Nephron progenitor cell (in vitro differentiated cells): ENCODE data around the gene MGLL.

Experiments used
- DNase-seq: peaks from one replicate; pipeline ENCODE4 v3.0.0; 2021
- H3K27ac Mint-ChIP-seq: 2 replicates; pipeline ENCODE4 v1.8.0; 2021; ENCODE audit warnings: mild to moderate bottlenecking, moderate library complexity, mixed read lengths
- H3K27me3 Mint-ChIP-seq: 2 replicates; pipeline ENCODE4 v1.8.0; 2021; ENCODE audit warnings: mild to moderate bottlenecking, low read depth, mixed read lengths; ENCODE audit not compliant: poor library complexity
- H3K36me3 Mint-ChIP-seq: 2 replicates; pipeline ENCODE4 v1.8.0; 2021; ENCODE audit warnings: low read depth, mixed read lengths
- H3K4me1 Mint-ChIP-seq: 2 replicates; pipeline ENCODE4 v1.8.0; 2021; ENCODE audit warnings: mixed read lengths
- H3K4me3 Mint-ChIP-seq: 2 replicates; pipeline ENCODE4 v1.8.0; 2021; ENCODE audit warnings: mild to moderate bottlenecking, moderate library complexity, mixed read lengths
- H3K9me3 Mint-ChIP-seq: 2 replicates; pipeline ENCODE4 v1.8.0; 2021; ENCODE audit warnings: mild to moderate bottlenecking, moderate library complexity, mixed read lengths
- TF ChIP-seq, protein P1 (sequence below): fragments of 200-600 bp; sonication (generic); IDR thresholded peaks from 2 replicates; pipeline ENCODE4 v1.5.0; 2021; ENCODE audit warnings: antibody characterized with exemption

MGLL gene

DNA sequence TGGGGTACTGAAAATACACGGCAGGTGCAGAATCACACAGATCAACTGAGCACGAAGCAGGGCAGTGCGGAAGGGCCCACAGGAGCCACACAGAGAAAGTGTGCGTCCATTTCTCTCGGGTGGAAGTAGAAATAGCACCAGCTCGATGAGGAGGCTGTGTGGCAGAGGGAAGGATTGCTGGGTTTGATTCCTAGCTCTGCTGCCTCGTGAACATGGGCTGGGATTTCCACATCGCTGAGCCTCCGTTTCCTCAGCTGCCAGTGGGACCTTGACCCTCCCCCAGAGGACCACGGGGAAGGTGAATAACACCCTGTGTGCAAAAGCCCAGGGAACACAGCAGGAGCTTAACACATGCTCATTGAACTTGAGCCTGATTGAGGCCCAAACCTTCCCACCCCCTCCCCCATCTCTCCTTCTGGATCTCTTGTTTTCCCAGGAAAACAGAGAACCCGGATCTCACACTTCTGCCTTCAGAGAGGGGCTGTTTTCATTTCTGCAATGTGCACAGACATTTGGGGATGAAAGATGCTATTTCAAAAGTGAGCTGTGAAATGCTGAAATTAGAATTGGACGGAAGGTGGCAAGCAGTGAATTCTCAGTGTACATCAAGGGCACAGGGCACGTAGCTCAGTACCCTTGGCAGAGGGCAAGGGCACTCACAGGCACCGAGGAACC is 111.2 kb downstream of the MGLL start:
- TF ChIP-seq, protein P1, sequence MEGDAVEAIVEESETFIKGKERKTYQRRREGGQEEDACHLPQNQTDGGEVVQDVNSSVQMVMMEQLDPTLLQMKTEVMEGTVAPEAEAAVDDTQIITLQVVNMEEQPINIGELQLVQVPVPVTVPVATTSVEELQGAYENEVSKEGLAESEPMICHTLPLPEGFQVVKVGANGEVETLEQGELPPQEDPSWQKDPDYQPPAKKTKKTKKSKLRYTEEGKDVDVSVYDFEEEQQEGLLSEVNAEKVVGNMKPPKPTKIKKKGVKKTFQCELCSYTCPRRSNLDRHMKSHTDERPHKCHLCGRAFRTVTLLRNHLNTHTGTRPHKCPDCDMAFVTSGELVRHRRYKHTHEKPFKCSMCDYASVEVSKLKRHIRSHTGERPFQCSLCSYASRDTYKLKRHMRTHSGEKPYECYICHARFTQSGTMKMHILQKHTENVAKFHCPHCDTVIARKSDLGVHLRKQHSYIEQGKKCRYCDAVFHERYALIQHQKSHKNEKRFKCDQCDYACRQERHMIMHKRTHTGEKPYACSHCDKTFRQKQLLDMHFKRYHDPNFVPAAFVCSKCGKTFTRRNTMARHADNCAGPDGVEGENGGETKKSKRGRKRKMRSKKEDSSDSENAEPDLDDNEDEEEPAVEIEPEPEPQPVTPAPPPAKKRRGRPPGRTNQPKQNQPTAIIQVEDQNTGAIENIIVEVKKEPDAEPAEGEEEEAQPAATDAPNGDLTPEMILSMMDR, result no peak
- H3K4me3 Mint-ChIP-seq, result no peak overlapping the region
- H3K27ac Mint-ChIP-seq, result no peak overlapping the region
- H3K4me1 Mint-ChIP-seq, result peaks cover 81% of the 10 kb centered on the region
- H3K9me3 Mint-ChIP-seq, result no peaks in the 10 kb centered on the region
- no peak for DNase-seq
- H3K36me3 Mint-ChIP-seq, result no peaks in the 10 kb centered on the region
- H3K27me3 Mint-ChIP-seq, result peaks cover 16% of the 10 kb centered on the region

DNA sequence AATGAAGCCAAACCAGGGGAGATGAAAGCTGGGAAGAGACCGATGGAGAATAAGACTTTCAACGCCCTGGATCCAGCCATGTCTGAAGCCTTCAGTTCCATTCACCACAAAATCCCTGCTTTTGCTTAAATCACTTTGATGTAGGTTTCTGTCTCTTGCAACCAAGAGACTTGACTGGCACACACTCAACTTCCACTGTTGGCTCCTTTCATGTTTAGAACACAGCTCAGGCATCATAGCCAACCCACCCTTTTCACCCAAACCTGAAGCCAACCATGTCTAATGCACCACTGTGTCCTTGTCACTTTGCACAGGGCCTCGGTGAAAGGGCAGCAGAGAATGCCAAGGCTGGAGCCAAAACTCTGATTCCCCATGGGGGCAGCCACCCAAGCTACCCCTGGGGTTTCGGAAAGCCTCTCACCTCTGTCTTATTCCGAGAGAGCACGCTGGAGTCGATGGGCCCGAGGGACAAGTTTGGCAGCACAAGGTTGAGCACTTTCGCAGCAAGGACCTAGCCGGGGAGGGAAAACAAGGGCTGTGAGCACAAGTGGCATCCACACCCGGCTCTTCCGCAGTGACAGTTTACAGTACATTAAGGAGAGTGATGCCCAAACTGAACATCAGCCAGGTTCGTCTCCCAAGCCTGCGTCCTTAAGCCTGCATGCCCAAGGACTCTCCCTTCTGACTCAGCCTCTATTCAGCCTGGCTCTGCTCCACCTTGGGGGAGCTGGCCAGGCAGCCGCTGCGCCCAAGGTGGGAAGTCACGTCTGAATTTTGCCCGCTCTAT is 112.0 kb downstream of the MGLL start:
- H3K27me3 Mint-ChIP-seq, result peaks cover 18% of the 10 kb centered on the region
- no peaks in the 10 kb centered on the region for H3K9me3 Mint-ChIP-seq
- no peaks in the 10 kb centered on the region for H3K36me3 Mint-ChIP-seq
- no peak for DNase-seq
- no peak overlapping the region for H3K4me3 Mint-ChIP-seq
- no peak overlapping the region for H3K27ac Mint-ChIP-seq
- peaks cover 76% of the 10 kb centered on the region for H3K4me1 Mint-ChIP-seq
- TF ChIP-seq, protein P1, result no peak

GRCh38 chr3:127709320-127710060 is 112.8 kb downstream of the MGLL start:
- peaks cover 69% of the 10 kb centered on the region for H3K4me1 Mint-ChIP-seq
- peaks cover 3% of the 10 kb centered on the region for H3K36me3 Mint-ChIP-seq
- no peak for DNase-seq
- H3K9me3 Mint-ChIP-seq, result peaks cover 3% of the 10 kb centered on the region
- peaks cover 18% of the 10 kb centered on the region for H3K27me3 Mint-ChIP-seq
- TF ChIP-seq, protein P1, result no peak
- peak overlapping the region; percentile 45 for H3K27ac Mint-ChIP-seq
- H3K4me3 Mint-ChIP-seq, result no peak overlapping the region

GRCh38 chr3:127708837-127709236 is 113.5 kb downstream of the MGLL start:
- TF ChIP-seq, protein P1, result no peak
- Mint-ChIP-seq H3K27ac (no peak overlapping the region), H3K4me3 (no peak overlapping the region), H3K9me3 (peaks cover 9% of the 10 kb centered on the region), H3K27me3 (peaks cover 18% of the 10 kb centered on the region), H3K4me1 (peaks cover 63% of the 10 kb centered on the region), H3K36me3 (peaks cover 7% of the 10 kb centered on the region)
- DNase-seq, result no peak

GRCh38 chr3:127707851-127708411 is 114.4 kb downstream of the MGLL start:
- H3K27ac Mint-ChIP-seq, result peak overlapping the region; percentile 79
- H3K9me3 Mint-ChIP-seq, result peaks cover 18% of the 10 kb centered on the region
- TF ChIP-seq, protein P1, result no peak
- peaks cover 12% of the 10 kb centered on the region for H3K36me3 Mint-ChIP-seq
- no peak overlapping the region for H3K4me3 Mint-ChIP-seq
- H3K27me3 Mint-ChIP-seq, result peaks cover 14% of the 10 kb centered on the region
- H3K4me1 Mint-ChIP-seq, result peaks cover 57% of the 10 kb centered on the region
- no peak for DNase-seq
